Cerebellar cortex (tissue), 1 donor: Measurements from ENCODE around the gene DNAAF6.
"Not testable (repeated sequence)": the region's sequence is repeated elsewhere in the genome, so short reads cannot be mapped to it uniquely, and the experiment has no call there.

Source experiments
- DNase-seq: peaks from one replicate; pipeline ENCODE4 v3.0.0-alpha.2; 2015; ENCODE audit warnings: low spot score

The DNAAF6 gene

DNA sequence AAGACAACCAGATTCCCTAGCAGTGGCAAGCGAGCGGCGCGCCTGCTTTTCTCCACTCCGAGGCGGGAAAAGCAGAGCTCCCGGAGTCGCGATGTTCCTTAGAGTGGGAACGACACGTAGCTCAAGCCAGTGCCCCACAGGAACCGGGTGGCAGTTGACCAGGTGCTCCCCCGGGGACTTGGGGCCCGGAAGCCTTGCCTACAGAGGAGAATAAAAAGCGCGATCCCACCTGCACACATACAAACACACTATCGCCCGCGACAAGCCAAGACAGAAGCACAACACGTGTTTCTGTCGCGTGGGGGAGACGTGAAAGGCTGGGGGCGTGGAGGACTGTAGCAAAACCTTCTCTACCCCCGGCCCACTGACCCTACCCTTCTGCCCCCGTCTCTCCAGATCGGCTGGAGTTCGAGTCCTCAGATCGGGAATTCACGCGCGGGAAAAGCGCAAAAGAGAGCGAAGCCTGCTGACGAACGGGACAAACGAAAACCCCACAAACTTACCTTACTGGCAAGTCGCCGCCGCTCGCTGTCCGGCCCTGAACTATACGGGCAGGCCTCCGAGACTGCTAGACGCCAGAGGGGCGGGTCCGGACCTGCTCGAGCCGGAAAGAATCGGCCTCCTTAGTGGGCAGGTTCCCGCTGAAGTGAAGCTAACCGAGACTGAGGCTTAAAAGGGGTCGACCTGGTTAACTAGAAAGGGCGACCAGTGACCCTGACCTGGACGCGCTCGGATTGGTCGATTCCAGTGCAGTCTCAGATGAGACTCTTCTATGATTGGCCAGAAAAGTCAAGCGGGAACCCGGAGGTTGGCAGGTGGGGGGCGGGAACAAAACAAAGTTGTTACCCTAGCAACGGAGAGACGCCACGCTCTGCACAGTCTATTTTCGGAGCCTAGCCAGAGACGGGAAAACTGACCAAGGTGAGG, at the start of gene DNAAF6, which contains the start of gene NUP62CL:
DNAAF6 (plus strand) TSS at position 842 of the 927 bp plus-strand sequence. CDS start 6,265 bp downstream, outside the sequence.
NUP62CL (minus strand) TSS at position 664 of the 927 bp plus-strand sequence. CDS start 31,287 bp downstream, outside the sequence.
- peak; percentile 1 for DNase-seq

DNA sequence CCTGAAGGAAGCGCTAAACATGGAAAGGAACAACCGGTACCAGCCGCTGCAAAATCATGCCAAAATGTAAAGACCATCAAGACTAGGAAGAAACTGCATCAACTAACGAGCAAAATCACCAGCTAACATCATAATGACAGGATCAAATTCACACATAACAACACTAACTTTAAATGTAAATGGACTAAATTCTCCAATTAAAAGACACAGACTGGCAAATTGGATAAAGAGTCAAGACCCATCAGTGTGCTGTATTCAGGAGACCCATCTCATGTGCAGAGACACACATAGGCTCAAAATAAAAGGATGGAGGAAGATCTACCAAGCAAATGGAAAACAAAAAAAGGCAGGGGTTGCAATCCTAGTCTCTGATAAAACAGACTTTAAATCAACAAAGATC, 48.8 kb upstream of the DNAAF6 start:
- DNase-seq = not testable (repeated sequence)

- DNase-seq = no peak
Measured at GRCh38 chrX:107167163-107167921, 39.1 kb upstream of the DNAAF6 start.

DNA sequence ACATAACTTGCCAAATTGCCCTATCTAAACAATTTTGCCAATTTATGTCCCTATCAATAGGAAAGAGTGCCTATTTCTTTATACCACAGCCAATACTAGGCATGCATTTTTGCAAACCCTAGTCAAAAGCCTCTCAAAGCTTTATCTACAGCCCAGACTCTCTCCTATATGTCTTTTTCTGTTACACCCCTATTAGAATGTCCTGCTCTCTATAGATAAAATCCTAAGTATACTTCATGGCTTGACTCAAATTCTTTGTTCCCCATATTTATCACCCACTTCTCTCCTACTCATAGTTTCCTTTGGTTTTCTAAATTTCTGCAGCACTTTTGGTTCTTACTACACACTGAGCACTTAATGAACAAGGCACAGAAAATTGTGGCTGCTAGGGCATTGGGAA, 38.2 kb upstream of the DNAAF6 start:
- no peak for DNase-seq

DNA sequence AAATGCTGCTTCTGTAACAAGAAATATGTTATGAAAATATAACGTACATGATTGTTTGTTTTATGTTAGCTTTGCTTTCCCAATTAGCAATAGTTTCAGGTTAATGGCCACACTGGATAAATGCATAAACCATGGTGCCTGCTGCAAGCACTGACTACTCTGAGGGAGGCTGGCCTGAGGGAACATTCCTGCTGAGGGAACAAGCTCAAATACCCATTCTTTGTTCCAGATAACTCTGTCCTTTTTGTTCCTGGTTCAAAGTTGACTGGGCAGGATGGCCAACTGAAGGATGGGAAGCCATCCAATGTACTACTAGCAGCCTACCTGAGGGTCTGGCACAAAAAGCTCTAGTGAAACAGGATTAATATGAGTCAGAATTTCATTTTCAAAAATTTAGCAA, 37.7 kb upstream of the DNAAF6 start:
- no peak for DNase-seq

DNA sequence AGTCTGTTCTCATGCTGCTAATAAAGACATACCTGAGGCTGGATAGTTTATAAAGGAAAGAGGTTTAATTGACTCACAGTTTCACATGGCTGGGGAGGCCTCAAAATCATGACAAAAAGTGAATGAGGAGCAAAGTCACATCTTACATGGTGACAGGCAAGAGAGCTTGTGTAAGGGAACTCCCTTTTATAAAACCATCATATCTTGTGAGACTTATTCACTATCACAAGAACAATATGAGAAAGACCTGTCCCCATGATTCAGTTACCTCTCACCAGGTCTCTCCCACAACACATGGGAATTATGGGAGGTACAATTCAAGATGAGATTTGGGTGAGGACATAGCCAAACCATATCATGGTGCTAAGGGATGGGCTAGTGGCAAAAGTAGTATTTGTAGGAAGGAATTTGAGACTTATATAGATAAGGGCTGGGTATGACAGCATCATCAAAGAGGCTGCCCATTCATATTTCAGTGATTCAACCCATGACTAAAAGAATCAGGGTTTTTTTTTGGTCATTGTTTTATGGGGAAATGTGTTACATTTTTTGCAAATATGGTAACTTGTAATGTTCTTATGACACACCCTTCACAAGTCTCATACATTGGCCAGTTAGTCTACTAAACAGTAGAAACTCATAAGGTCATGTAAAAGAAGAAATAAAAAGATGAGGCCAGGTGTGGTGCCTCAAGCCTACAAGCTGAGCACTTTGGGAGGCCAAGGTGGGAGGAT, 34.9 kb upstream of the DNAAF6 start:
- DNase-seq = no peak

- DNase-seq = no peak
Measured at GRCh38 chrX:107197319-107197718, 9.1 kb upstream of the DNAAF6 start.

- DNase-seq = not testable (repeated sequence)
Measured at GRCh38 chrX:107198074-107198473, 8.3 kb upstream of the DNAAF6 start.

DNA sequence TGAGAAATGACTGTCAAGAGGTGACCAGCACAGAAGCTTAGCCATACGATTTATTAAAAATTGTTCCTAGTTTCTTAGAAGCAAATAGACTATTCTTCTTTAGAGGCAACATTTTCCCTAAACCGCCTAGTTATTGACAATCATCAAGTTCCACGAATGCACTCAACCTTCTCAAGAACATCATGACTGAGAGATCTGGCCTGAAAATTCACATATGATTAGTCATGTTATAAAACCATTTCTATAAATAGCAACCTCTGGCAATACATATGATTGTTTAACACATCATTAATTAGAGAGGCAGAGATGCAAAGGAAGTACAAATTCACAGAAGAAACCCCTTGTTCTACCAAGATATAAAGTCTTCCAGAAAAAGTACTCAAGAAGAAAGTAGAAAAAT, 6.9 kb upstream of the DNAAF6 start:
- no peak for DNase-seq

DNA sequence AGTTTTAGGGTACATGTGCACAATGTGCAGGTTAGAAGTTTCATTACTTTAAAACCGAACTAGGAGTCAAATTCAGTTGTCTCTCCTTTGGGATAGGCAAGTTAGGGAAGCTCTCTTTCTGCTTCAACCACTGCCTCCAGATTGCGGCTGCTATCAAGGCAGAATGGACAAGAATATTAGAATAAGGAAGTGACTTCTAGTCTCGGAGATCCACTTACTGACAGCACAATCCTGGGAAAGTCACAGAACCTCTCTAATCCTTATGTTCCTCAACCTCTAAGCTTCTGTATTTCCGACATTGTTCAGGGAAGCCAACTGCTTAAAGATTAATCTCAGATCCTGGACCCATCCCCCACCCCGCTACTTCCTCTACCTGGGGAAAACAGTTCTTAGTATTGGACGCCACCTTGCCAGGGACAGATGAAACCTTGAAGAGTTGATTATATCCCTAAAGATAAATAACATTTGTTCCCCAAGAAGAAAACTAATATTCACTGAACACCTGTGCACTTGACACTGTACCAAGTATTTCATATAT, 2.3 kb upstream of the DNAAF6 start:
- DNase-seq = no peak

DNA sequence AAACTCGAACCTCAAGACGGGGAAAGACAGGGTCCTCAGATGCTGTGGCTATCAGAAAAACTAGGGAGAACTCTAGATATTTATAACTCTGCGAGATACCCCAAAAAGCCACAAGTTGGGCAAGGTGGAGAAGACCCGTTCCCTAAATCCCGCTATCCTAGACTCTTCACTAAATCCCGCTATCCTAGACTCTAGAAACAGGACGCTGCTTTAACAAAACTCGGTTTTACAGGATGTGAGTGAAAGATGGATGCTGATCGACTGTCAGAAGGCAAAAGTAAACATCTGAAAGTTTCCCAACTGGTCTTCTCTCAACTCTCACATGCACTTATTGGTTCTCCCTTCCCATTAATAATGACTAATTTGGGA, 270 bp downstream of the DNAAF6 start:
- no peak for DNase-seq

DNA sequence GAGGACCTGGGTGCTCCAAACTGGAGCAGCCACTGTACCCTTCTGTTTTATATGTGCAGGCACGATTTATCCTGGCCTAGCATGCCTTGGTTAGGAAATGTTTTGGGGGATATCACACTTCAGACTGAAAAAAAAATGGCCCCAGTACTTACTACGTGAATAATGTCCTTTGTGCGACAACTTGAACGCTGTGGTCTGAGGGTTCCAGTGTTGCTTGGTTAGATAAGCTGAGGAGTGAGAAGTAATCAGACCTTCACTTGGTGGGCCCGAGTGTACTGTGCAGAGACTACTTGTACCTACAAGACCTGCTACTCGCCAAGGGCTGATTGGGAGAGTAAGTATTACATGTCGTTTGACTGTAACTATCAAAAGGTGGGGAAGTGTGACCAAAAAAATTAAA, 678 bp downstream of the DNAAF6 start:
- DNase-seq = no peak

- no peak for DNase-seq
Measured at GRCh38 chrX:107207943-107208342, 1.5 kb downstream of the DNAAF6 start.

GRCh38 chrX:107213477-107213876, 7.1 kb downstream of the DNAAF6 start:
- no peak for DNase-seq

DNA sequence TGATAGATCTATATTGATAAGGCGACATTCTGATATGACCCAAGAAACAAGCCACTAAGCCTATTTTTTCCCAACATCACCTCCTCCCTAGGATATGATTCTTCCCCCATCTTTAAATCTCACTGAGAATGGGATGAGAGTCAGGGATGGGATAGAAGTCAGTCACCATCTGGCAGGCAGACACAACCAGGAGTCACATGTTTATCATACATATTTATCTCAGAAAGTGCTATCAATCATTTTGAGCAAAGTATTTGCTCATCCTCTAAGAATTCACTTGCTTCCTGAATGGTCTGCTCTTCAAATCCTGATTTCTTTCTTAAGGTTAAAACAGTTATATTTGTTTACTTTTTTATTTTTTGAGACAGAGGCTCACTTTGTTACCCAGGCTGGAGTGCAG, 20.3 kb downstream of the DNAAF6 start:
- no peak for DNase-seq

DNA sequence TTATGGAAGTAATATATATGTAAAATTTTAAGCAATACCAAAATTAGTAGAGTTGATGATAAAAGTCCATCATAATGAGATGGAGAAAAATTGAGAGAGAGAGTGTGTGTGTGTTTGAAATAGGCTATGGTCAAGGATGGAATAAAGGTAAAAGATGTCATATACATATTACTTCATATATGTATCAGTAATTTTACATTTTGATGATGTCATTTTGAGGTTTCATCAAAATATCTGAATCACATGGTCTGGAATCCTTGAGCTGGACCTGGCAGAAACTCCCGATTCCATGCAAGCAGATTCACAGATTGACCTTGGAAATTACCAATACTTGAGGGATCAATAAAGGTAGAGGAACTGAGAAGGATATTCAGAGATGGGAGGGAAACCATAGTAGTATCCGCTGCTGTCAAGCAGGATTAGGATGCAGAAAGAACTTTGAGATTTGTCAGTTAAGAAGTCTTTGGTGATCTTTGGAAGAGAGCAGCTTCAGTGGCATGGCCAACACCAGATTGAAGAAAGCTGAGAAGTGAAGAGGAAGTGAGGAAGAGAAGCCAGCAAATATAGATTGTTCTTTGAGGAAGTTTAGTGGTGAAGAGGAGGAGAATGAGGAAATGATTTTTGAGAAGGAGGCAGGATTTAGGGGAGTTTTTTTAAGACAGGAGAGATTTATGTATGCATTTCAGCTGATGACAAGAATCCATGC, 21.5 kb downstream of the DNAAF6 start:
- DNase-seq = no peak

DNA sequence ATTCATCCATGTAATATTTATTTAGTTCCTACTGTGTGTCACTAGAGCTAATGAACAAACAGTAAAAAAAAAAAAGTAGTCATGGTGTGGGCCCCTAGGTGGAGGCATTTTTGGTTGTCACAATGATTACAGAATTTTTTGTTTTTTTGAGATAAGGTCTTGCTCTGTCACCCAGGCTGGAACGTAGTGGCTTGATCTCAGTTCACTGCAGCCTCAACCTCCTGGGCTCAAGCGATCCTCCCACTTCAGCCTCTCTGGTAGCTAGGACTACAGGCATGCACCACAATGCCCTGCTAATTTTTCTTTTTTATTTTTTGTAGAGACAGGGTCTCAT, 22.0 kb downstream of the DNAAF6 start:
- no peak for DNase-seq

DNA sequence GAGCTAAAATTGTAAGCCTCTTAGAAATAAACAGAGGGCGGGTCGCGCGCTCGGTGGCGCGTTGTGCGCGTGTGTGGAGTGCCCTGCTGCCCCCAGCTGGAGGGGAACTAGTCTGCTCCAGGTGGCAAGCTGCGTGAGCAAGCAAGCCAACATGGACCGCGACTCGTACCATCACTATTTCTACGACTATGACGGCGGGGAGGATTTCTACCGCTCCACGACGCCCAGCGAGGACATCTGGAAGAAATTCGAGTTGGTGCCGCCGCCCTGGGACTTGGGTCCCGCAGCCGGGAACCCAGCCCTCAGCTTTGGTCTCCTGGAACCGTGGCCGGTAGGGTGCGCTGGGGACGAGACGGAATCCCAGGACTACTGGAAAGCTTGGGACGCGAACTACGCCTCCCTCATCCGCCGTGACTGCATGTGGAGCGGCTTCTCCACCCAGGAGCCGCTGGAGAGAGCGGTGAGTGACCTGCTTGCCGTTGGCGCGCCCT, 66.1 kb downstream of the DNAAF6 start:
- no peak for DNase-seq

- DNase-seq = no peak
Measured at GRCh38 chrX:107273795-107274194, 67.4 kb downstream of the DNAAF6 start.

DNA sequence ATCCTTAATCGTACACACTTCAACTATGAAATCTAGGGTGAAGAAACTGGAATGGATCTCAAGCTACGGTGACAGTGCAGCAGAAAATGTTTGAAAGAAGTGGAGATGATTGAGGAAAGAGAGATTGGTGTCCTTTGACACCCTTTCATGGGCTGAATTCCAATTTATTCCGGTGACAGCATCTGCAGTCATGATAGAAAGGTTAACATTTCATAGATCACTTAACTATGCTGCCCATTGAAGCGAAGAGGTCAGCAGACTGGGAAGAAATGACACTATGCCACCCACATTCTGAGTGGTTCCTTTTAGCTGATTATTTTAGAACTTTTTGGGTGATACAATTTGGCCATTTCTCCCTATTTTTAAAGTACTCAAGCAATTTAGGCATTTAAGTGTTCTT, 82.3 kb downstream of the DNAAF6 start:
- no peak for DNase-seq

- DNase-seq = no peak
Measured at GRCh38 chrX:107290019-107290418, 83.6 kb downstream of the DNAAF6 start.
